Bronchus fibroblast of lung (primary cell): ENCODE results near the gene HYAL2. TPM values are rescaled to one million over a fixed set of nuclear protein-coding genes. Genes with fewer than 3 reads are reported as not detected.

Experiments
- total RNA-seq: library from RNA; depleted of rRNA; stranded (reverse); fragments of >200 nt; gene quantifications from 2 replicates; pipeline ENCODE4 v1.2.3, GENCODE V29; 2015

HYAL2 gene
- total RNA-seq, 1 donor from 2014 or later: 82.4 TPM

Other genes starting within 250 kb of the HYAL2 start
- 46.5 and 58.2 TPM in 2 replicates for gene RBM5, start 233.8 kb downstream of the HYAL2 start, total RNA-seq
- 40.2 and 41.5 TPM in 2 replicates for gene SEMA3F, start 167.4 kb downstream of the HYAL2 start, total RNA-seq
- not detected in 2 replicates for gene GNAT1, start 131.1 kb downstream of the HYAL2 start, total RNA-seq
- gene SLC38A3, start 117.5 kb downstream of the HYAL2 start, total RNA-seq: 0.30 TPM in 1 of 2 replicates, not detected in the other
- gene GNAI2, start 86.5 kb downstream of the HYAL2 start, total RNA-seq: 314 and 324 TPM in 2 replicates
- 14.3 and 15.3 TPM in 2 replicates for gene SEMA3B, start 53.6 kb downstream of the HYAL2 start, total RNA-seq
- not detected in 2 replicates for gene LSMEM2, start 43.7 kb downstream of the HYAL2 start, total RNA-seq
- 95.1 and 101 TPM in 2 replicates for gene IFRD2, start 30.3 kb downstream of the HYAL2 start, total RNA-seq
- gene HYAL3, start 23.3 kb downstream of the HYAL2 start, total RNA-seq: 3.9 and 4.8 TPM in 2 replicates
- 21.7 and 23.7 TPM in 2 replicates for gene NAA80, start 23.3 kb downstream of the HYAL2 start, total RNA-seq
- 3.1 and 3.4 TPM in 2 replicates for gene HYAL1, start 19.2 kb downstream of the HYAL2 start, total RNA-seq
- 27.6 and 39.3 TPM in 2 replicates for gene TUSC2, start 5.5 kb upstream of the HYAL2 start, total RNA-seq
- 36.3 and 38.7 TPM in 2 replicates for gene RASSF1, start 18.1 kb upstream of the HYAL2 start, total RNA-seq
- gene ZMYND10, start 23.0 kb upstream of the HYAL2 start, total RNA-seq: 0.34 and 1.3 TPM in 2 replicates
- 25.1 and 27.9 TPM in 2 replicates for gene NPRL2, start 28.0 kb upstream of the HYAL2 start, total RNA-seq
- 30.3 and 31.9 TPM in 2 replicates for gene CYB561D2, start 28.1 kb upstream of the HYAL2 start, total RNA-seq
- 52.5 and 56.2 TPM in 2 replicates for gene TMEM115, start 36.8 kb upstream of the HYAL2 start, total RNA-seq
- 0.15 and 0.17 TPM in 2 replicates for gene CACNA2D2, start 180.9 kb upstream of the HYAL2 start, total RNA-seq
- gene C3orf18, start 245.0 kb upstream of the HYAL2 start, total RNA-seq: 7.7 and 9.8 TPM in 2 replicates
- gene HEMK1, start 246.8 kb upstream of the HYAL2 start, total RNA-seq: 13.2 and 18.0 TPM in 2 replicates